PC-3 (cell line): ENCODE results near the gene HDAC10. TPM values are rescaled to one million over a fixed set of nuclear protein-coding genes. Genes with fewer than 3 reads are reported as not detected.

Source experiments
- ATAC-seq: fragments of 200-7000 bp; cut with Tn5 transposase; 2 replicates; pipeline ENCODE4 v1.9.1; 2020; ENCODE audit warnings: mild to moderate bottlenecking, moderate library complexity
- BruUV-seq: library from RNA; stranded (reverse); fragments of 400-500 nt; replicated peaks from 2 replicates; lab custom pipeline; 2021; lab: Mats Ljungman, UMichigan
- CTCF ChIA-PET: fragments of 300-600 bp; sonication (Branson Sonifier 250); formaldehyde crosslinking; loops from one replicate; lab custom pipeline; 2022; ENCODE audit warnings: antibody characterized with exemption; lab: Charles Lee
- POLR2A ChIA-PET: fragments of 300-600 bp; sonication (Branson Sonifier 250); formaldehyde crosslinking; loops from one replicate; lab custom pipeline; 2022; ENCODE audit warnings: antibody characterized with exemption; ENCODE audit not compliant: unreplicated experiment; lab: Charles Lee
- DNase-seq: peaks from one replicate; pipeline ENCODE4 v3.0.0-alpha.2; 2015
- H2AFZ ChIP-seq: fragments of 300-600 bp; sonication (generic); 2 replicates; pipeline ENCODE4 v1.6.0; 2016; ENCODE audit warnings: antibody characterized with exemption, low read length
- H3F3A ChIP-seq: fragments of 300-600 bp; sonication (generic); one replicate; pipeline ENCODE4 v1.6.0; 2017; ENCODE audit warnings: antibody characterized with exemption, low read length, control low read depth, mild to moderate bottlenecking; ENCODE audit not compliant: unreplicated experiment
- H3K27ac ChIP-seq: fragments of 300-600 bp; sonication (generic); 2 replicates; pipeline ENCODE4 v1.5.1; 2016; ENCODE audit warnings: mild to moderate bottlenecking, low read length
- H3K27me3 ChIP-seq: fragments of 300-600 bp; sonication (generic); 2 replicates; pipeline ENCODE4 v1.6.1; 2016; ENCODE audit warnings: low read length, mixed read lengths
- H3K36me3 ChIP-seq: fragments of 300-600 bp; sonication (generic); 2 replicates; pipeline ENCODE4 v1.6.1; 2016; ENCODE audit warnings: low read depth, mixed run types, low read length, mixed read lengths
- H3K4me1 ChIP-seq: fragments of 300-600 bp; sonication (generic); 2 replicates; pipeline ENCODE4 v1.5.1; 2016; ENCODE audit warnings: low read length; ENCODE audit not compliant: insufficient read depth
- H3K4me2 ChIP-seq: fragments of 300-600 bp; sonication (generic); 2 replicates; pipeline ENCODE4 v1.6.0; 2016; ENCODE audit warnings: low read length
- H3K4me3 ChIP-seq: fragments of 300-600 bp; sonication (generic); 2 replicates; pipeline ENCODE4 v1.5.1; 2016; ENCODE audit warnings: mild to moderate bottlenecking, low read length, mixed read lengths
- H3K79me2 ChIP-seq: fragments of 300-600 bp; sonication (generic); 2 replicates; pipeline ENCODE4 v1.6.1; 2017; ENCODE audit warnings: low read length, mixed read lengths
- H3K9ac ChIP-seq: fragments of 300-600 bp; sonication (generic); 2 replicates; pipeline ENCODE4 v1.6.0; 2016; ENCODE audit warnings: mild to moderate bottlenecking, low read length
- H3K9me2 ChIP-seq: fragments of 300-600 bp; sonication (generic); replicated peaks from 2 replicates; pipeline ENCODE4 v1.6.1; 2016; ENCODE audit warnings: mixed run types, low read length, mixed read lengths
- H3K9me3 ChIP-seq: fragments of 300-600 bp; sonication (generic); 2 replicates; pipeline ENCODE4 v1.6.1; 2016; ENCODE audit warnings: low read length, mixed read lengths
- H4K20me1 ChIP-seq: fragments of 300-600 bp; sonication (generic); 2 replicates; pipeline ENCODE4 v1.6.1; 2016; ENCODE audit warnings: low read length, mixed read lengths
- EZH2 ChIP-seq: fragments of 300-600 bp; sonication (generic); IDR thresholded peaks from one replicate; pipeline ENCODE4 v1.6.1; 2017; ENCODE audit warnings: antibody characterized with exemption, mild to moderate bottlenecking, low read length; ENCODE audit not compliant: unreplicated experiment
- EZH2phosphoT487 ChIP-seq: fragments of 300-600 bp; sonication (generic); IDR thresholded peaks from 2 replicates; pipeline ENCODE4 v1.6.1; 2018; ENCODE audit warnings: mild to moderate bottlenecking, antibody characterized with exemption, low read length, borderline replicate concordance
- intact Hi-C: fragments of 100-400 bp; cut with micrococcal nuclease; formaldehyde crosslinking; loops from 2 replicates; pipeline ENCODE4 v1.9.0; 2023
- total RNA-seq: library from RNA; depleted of rRNA; stranded (reverse); fragments of >200 nt; gene quantifications from 2 replicates; pipeline ENCODE4 v1.2.3, GENCODE V29; 2014
- TF ChIP-seq, protein P1 (sequence below): fragments of 300-600 bp; sonication (generic); conservative IDR thresholded peaks from 2 replicates; pipeline ENCODE4 v1.5.1; 2017; ENCODE audit warnings: antibody characterized with exemption, low read depth, mild to moderate bottlenecking, low read length

The HDAC10 gene
- total RNA-seq, 1 experiment from 2014 or later: 25.8 TPM

DNA sequence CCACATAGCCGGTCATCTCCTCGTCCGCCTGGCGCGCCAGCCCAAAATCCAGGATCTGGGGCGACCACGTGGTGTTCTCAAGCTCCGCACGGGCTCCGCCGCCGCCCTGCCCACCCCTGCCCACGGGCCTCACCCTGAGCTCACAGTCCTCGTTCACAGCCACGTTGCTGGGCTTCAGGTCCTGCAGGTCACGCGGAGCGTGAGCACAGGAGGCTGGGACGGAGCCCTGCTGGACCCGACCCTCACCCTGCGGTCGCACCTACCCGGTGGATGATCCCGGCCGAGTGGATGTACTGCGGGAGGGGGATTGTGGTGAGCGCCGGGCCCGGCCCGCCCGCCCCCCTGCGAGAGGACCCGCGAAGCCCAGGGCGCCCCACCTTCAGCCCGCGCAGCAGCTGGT lies 15.9 kb upstream of the HDAC10 start:
- Histone ChIP-seq H3K9me3 (no peaks in the 10 kb centered on the region), H4K20me1 (no peaks in the 10 kb centered on the region), H3F3A (no peaks in the 10 kb centered on the region), H3K9ac (no peak overlapping the region), H3K79me2 (no peaks in the 10 kb centered on the region), H3K27me3 (no peaks in the 10 kb centered on the region), H3K36me3 (no peaks in the 10 kb centered on the region), H3K4me2 (no peak overlapping the region), H2AFZ (no peak overlapping the region), H3K9me2 (no peaks in the 10 kb centered on the region), H3K4me1 (peaks cover 22% of the 10 kb centered on the region), H3K27ac (no peak overlapping the region), H3K4me3 (no peak overlapping the region)
- TF ChIP-seq EZH2: no peak
- TF ChIP-seq EZH2phosphoT487: no peak
- TF ChIP-seq, protein P1, sequence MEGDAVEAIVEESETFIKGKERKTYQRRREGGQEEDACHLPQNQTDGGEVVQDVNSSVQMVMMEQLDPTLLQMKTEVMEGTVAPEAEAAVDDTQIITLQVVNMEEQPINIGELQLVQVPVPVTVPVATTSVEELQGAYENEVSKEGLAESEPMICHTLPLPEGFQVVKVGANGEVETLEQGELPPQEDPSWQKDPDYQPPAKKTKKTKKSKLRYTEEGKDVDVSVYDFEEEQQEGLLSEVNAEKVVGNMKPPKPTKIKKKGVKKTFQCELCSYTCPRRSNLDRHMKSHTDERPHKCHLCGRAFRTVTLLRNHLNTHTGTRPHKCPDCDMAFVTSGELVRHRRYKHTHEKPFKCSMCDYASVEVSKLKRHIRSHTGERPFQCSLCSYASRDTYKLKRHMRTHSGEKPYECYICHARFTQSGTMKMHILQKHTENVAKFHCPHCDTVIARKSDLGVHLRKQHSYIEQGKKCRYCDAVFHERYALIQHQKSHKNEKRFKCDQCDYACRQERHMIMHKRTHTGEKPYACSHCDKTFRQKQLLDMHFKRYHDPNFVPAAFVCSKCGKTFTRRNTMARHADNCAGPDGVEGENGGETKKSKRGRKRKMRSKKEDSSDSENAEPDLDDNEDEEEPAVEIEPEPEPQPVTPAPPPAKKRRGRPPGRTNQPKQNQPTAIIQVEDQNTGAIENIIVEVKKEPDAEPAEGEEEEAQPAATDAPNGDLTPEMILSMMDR: no peak
- ChIA-PET CTCF (no interaction called here), POLR2A (no interaction called here)
- ATAC-seq: no peak
- BruUV-seq: no TSS peak
- DNase-seq: no peak
- intact Hi-C loops: no loop called here

DNA sequence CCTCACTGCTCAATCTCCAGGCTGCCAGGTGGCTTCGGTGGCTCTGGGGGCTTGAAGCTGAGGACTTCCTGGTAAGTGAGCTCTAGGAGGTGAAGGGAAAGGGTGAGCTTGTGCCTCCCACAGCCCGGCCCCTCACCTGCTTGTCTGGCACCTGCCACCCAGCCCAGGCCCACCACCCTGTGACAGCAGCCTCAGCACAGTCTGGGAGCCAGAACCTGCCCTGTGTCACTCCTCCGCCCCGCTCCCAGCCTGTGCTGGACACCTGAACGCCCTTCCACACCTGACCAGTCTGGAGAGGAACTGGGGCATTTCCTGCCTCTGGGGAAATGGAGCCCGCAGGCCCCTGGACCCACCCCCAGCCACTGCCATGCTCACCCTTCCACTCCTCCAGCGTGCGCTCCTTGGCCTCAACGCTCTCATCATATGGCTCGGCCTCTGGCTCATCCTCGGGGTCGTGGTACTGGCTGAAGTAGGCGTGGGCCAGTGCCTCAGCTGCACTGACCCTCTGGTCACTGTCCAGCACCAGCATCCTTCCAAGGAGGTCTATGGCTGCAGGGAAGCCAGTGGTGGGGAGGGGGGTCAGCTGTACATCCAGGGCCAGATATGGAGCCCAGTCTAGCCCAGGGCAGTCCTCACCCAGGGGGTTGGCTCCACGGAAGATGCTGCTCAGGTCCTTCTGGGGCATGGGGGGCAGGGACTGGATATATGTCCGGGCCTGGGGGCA lies 14.0 kb upstream of the HDAC10 start:
- Histone ChIP-seq H3K4me3 (no peak overlapping the region), H3F3A (no peaks in the 10 kb centered on the region), H3K4me1 (peaks cover 10% of the 10 kb centered on the region), H3K27me3 (no peaks in the 10 kb centered on the region), H4K20me1 (no peaks in the 10 kb centered on the region), H3K9me2 (no peaks in the 10 kb centered on the region), H3K36me3 (no peaks in the 10 kb centered on the region), H3K79me2 (peaks cover 8% of the 10 kb centered on the region), H3K4me2 (no peak overlapping the region), H3K9me3 (no peaks in the 10 kb centered on the region), H3K9ac (no peak overlapping the region), H3K27ac (no peak overlapping the region), H2AFZ (no peak overlapping the region)
- intact Hi-C loops: no loop called here
- TF ChIP-seq EZH2phosphoT487: no peak
- no peak for TF ChIP-seq EZH2
- TF ChIP-seq, protein P1: no peak
- BruUV-seq: no TSS peak
- DNase-seq: no peak
- CTCF ChIA-PET: no interaction called here
- no peak for ATAC-seq
- POLR2A ChIA-PET: no interaction called here

DNA sequence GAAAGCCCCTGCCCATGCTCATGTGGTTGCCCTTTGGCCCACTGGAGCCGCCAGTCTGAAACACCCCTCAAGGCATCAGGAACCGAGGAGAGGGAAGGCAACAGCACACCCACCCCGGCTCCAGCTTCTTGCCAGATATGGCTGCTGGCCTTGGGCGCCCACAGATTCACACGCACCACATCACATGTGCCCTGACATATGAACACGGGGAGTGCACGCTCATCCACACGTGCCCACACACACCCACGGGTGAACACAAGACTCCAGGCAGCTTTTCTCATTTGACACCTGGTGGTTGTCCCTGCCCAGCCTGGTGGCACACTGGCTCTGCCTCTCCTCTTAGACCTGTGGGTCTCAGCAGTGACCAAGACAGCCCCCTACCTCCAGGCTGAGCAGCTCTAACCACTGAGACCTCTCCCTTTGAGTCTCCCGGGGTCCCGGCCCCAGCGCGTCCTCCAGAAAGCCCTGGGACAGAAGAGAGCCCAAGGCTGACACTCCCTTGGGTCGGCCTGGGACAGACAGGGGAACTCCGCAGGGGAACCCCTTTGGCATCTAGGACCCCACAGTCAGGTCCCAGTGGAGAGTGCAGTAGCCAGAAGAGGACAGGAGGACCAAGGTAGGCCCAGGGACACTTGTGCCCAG lies 13.2 kb upstream of the HDAC10 start:
- H3F3A ChIP-seq: no peaks in the 10 kb centered on the region
- no peaks in the 10 kb centered on the region for H3K36me3 ChIP-seq
- no TSS peak for BruUV-seq
- H4K20me1 ChIP-seq: no peaks in the 10 kb centered on the region
- ChIA-PET POLR2A (no interaction called here), CTCF (no interaction called here)
- TF ChIP-seq, protein P1: no peak
- TF ChIP-seq EZH2: no peak
- no peak for TF ChIP-seq EZH2phosphoT487
- no peak overlapping the region for H3K9ac ChIP-seq
- no peak overlapping the region for H2AFZ ChIP-seq
- H3K9me2 ChIP-seq: no peaks in the 10 kb centered on the region
- DNase-seq: no peak
- no peak overlapping the region for H3K4me3 ChIP-seq
- intact Hi-C loops: no loop called here
- H3K4me1 ChIP-seq: peaks cover 10% of the 10 kb centered on the region
- no peaks in the 10 kb centered on the region for H3K27me3 ChIP-seq
- ATAC-seq: no peak
- H3K27ac ChIP-seq: no peak overlapping the region
- peaks cover 10% of the 10 kb centered on the region for H3K79me2 ChIP-seq
- H3K4me2 ChIP-seq: no peak overlapping the region
- H3K9me3 ChIP-seq: no peaks in the 10 kb centered on the region
